Mucosa of descending colon (tissue), 3 donors: Measurements from ENCODE around the gene ARHGAP26. TPM values are rescaled to one million over a fixed set of nuclear protein-coding genes. Genes with fewer than 3 reads are reported as not detected.

Source experiments
- ATAC-seq: fragments of 200-7000 bp; cut with Tn5 transposase; one replicate; pipeline ENCODE4 v1.9.1; 2020; ENCODE audit warnings: mild to moderate bottlenecking, moderate library complexity
- DNase-seq, 3 donors: peaks; one replicate each; pipeline ENCODE4 v3.0.0-alpha.2; 2020
- H3K36me3 ChIP-seq: fragments of 200-600 bp; one replicate; pipeline ENCODE4 v1.8.0; 2021; ENCODE audit warnings: low read depth, mild to moderate bottlenecking
- H3K4me1 ChIP-seq: fragments of 200-600 bp; one replicate; pipeline ENCODE4 v1.8.0; 2021; ENCODE audit warnings: low read depth, mild to moderate bottlenecking
- H3K4me3 ChIP-seq: fragments of 200-600 bp; one replicate; pipeline ENCODE4 v1.8.0; 2021; ENCODE audit warnings: mild to moderate bottlenecking
- H3K9me3 ChIP-seq: fragments of 200-600 bp; one replicate; pipeline ENCODE4 v1.8.0; 2021; ENCODE audit warnings: mild to moderate bottlenecking
- CTCF ChIP-seq: fragments of 200-600 bp; IDR thresholded peaks from one replicate; pipeline ENCODE4 v1.8.0; 2022; ENCODE audit warnings: antibody characterized with exemption, mild to moderate bottlenecking
- intact Hi-C, 2 donors: fragments of 100-400 bp; cut with DNase I in 1 of 2; cut with micrococcal nuclease in 1 of 2; formaldehyde crosslinking; loops; one replicate each; pipeline versions ENCODE4 v1.11.0 to v1.11.1; 2022; cut with DNase I, micrococcal nuclease
- total RNA-seq, 3 donors: library from RNA; stranded (reverse); fragmentation: NEBNext Ultra II Directional in 2 of 3; extraction: Animal tissue kit (Norgen Biotek cat#: 25700) in 2 of 3; gene quantifications; one replicate each; pipeline versions ENCODE4 v1.2.1 to v1.2.4, GENCODE V29; 2021 to 2023
- donor health status: DM: no; HTN: no; CAD: no; lungs with moderate emphysema.
- donor health status: DM: no; HTN: no; CAD: no.
- donor health status: DM: no; HTN: yes; CAD: no.

The ARHGAP26 gene
- total RNA-seq, 3 donors from 2014 or later: 52.9 to 96.0 (median 67.8) TPM

- H3K4me3 ChIP-seq: no peak overlapping the region
- no peak for DNase-seq
- no peaks in the 10 kb centered on the region for H3K36me3 ChIP-seq
- TF ChIP-seq CTCF: no peak
- no peak for ATAC-seq
- H3K4me1 ChIP-seq: no peaks in the 10 kb centered on the region
- intact Hi-C loops: no loop called here
- H3K9me3 ChIP-seq: no peaks in the 10 kb centered on the region
Measured at GRCh38 chr5:143053780-143054179, 283.6 kb downstream of the ARHGAP26 start.

- Histone ChIP-seq H3K4me3 (no peak overlapping the region), H3K36me3 (no peaks in the 10 kb centered on the region), H3K4me1 (no peaks in the 10 kb centered on the region), H3K9me3 (no peaks in the 10 kb centered on the region)
- peak in 1 of 3 donors; percentile 56 for DNase-seq
- intact Hi-C loops: no loop called here
- TF ChIP-seq CTCF: no peak
- peak; percentile 56 for ATAC-seq
Measured at GRCh38 chr5:143054480-143054941, 284.3 kb downstream of the ARHGAP26 start.

GRCh38 chr5:143055596-143056338, 285.6 kb downstream of the ARHGAP26 start:
- Histone ChIP-seq H3K9me3 (no peaks in the 10 kb centered on the region), H3K4me3 (no peak overlapping the region), H3K4me1 (no peaks in the 10 kb centered on the region), H3K36me3 (no peaks in the 10 kb centered on the region)
- TF ChIP-seq CTCF: no peak
- intact Hi-C loops: no loop called here
- DNase-seq (no peak), ATAC-seq (no peak)

- intact Hi-C loops: no loop called here
- no peak for TF ChIP-seq CTCF
- Histone ChIP-seq H3K4me3 (no peak overlapping the region), H3K4me1 (no peaks in the 10 kb centered on the region), H3K36me3 (no peaks in the 10 kb centered on the region), H3K9me3 (no peaks in the 10 kb centered on the region)
- DNase-seq (no peak), ATAC-seq (no peak)
Measured at GRCh38 chr5:143056339-143056704, 286.1 kb downstream of the ARHGAP26 start.

- Histone ChIP-seq H3K36me3 (no peaks in the 10 kb centered on the region), H3K4me1 (no peaks in the 10 kb centered on the region), H3K9me3 (no peaks in the 10 kb centered on the region), H3K4me3 (no peak overlapping the region)
- no peak for ATAC-seq
- TF ChIP-seq CTCF: no peak
- intact Hi-C loops: no loop called here
- no peak for DNase-seq
Measured at GRCh38 chr5:143056792-143057579, 286.8 kb downstream of the ARHGAP26 start.
